ENCODE data around the gene CFLAR. TPM values are rescaled to one million over a fixed set of nuclear protein-coding genes. Genes with fewer than 3 reads are reported as not detected.
"Not testable (repeated sequence)": the region's sequence is repeated elsewhere in the genome, so short reads cannot be mapped to it uniquely, and the experiment has no call there.

CFLAR gene
- total RNA-seq, 1 experiment from 2014 or later, result 7.6 TPM

DNA sequence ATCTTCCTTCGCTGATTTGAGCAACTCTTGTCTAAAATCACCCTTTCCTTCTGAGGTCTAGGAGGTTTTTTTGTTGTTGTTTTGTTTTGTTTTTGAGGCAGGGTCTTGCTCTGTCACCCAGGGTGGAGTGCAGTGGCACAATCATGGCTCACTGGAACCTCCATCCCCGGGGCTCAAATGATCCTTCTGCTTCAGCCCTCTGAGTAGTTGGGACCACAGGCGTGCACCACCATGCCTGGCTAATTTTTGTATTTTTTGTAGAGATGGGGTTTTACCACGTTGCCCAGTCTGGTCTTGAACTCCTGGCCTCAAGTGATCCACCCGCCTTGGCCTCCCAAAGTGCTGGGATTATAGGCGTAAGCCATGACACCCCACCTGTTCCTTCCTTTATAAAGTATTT is 68.3 kb downstream of the CFLAR start:
- no CpG with 5 or more reads among the region's 6 CpGs for WGBS (ENCODE audit: extremely low coverage, insufficient read length, low lambda C conversion rate)
- H3K23ac ChIP-seq (ENCODE audit: insufficient read length, low read depth, low read length), result not testable (repeated sequence)

More for the DNA sequence above, 68.3 kb downstream of the CFLAR start:
- not testable (repeated sequence) for H3K56ac ChIP-seq (ENCODE audit: insufficient read length, low read depth, low read length); H2AFZ ChIP-seq (ENCODE audit: low read length); H3K18ac ChIP-seq (ENCODE audit: insufficient read length, low read depth, low read length); H3K9ac ChIP-seq (ENCODE audit: extremely low read depth, insufficient read length, low read length); DNase-seq; H2BK120ac ChIP-seq (ENCODE audit: low read depth, low read length, poor library complexity, severe bottlenecking); H3K79me1 ChIP-seq (ENCODE audit: insufficient read depth, low read depth, low read length, poor library complexity, severe bottlenecking); H4K91ac ChIP-seq (ENCODE audit: insufficient read length, low read depth, low read length); H3K36me3 Mint-ChIP-seq (ENCODE audit: insufficient read depth in 1 of 3, low read depth in 3 of 3); H2BK12ac ChIP-seq (ENCODE audit: insufficient read length, low read depth, low read length); H3K79me2 ChIP-seq (ENCODE audit: insufficient read depth, low read length); H3K27me3 Mint-ChIP-seq (ENCODE audit: low read depth); H3K4me1 ChIP-seq (ENCODE audit: insufficient read depth, low read length); H3K14ac ChIP-seq (ENCODE audit: insufficient read depth, low read length); H4K5ac ChIP-seq (ENCODE audit: insufficient read length, low read depth, low read length); H4K8ac ChIP-seq (replicated peaks; ENCODE audit: insufficient read length, low read depth, low read length); H3K27ac ChIP-seq (ENCODE audit: insufficient read length, low read depth, low read length); H3K23me2 ChIP-seq (ENCODE audit: insufficient read length, low read depth, low read length, poor library complexity, severe bottlenecking); H2BK20ac ChIP-seq (ENCODE audit: low read depth, low read length, poor library complexity, severe bottlenecking); H3K4ac ChIP-seq (ENCODE audit: low read depth, low read length); H4K20me1 ChIP-seq (ENCODE audit: control insufficient read depth, insufficient read depth, insufficient read length); H3K9me3 ChIP-seq (ENCODE audit: control insufficient read depth, low read depth, low read length); H2BK15ac ChIP-seq (ENCODE audit: low read depth, low read length); H2AK5ac ChIP-seq (ENCODE audit: insufficient read length, low read length); H3T11ph ChIP-seq (ENCODE audit: low read length); H3K4me3 Mint-ChIP-seq; H3K27me3 ChIP-seq (ENCODE audit: insufficient read depth, low read length); H2BK5ac ChIP-seq (ENCODE audit: insufficient read length, low read length); H3K4me2 ChIP-seq (ENCODE audit: insufficient read depth, insufficient read length, low read length)
- peaks cover 14% of the 10 kb centered on the region in 2 experiments for H3K4me1 Mint-ChIP-seq
- H3K27ac Mint-ChIP-seq, result peak overlapping the region in 2 of 3 experiments; percentile 13 to 21; a peak in 1 of 7 replicates
- H3K9me3 Mint-ChIP-seq, result peaks cover 11 to 12% of the 10 kb centered on the region in 2 experiments

All from H9 (cell line).